Mucosa of rectum (tissue), 2 donors: ENCODE results near the gene GLB1L.

ENCODE experiments used
- H3K27ac ChIP-seq, 2 donors: one replicate each; pipeline ENCODE4 v1.7.0; 2013; ENCODE audit warnings: inconsistent platforms in 2 of 2, low read depth in 2 of 2, low read length in 2 of 2
- H3K27me3 ChIP-seq, 2 donors: one replicate each; pipeline ENCODE4 v1.7.0; 2013; ENCODE audit warnings: low read length in 2 of 2; ENCODE audit not compliant: control insufficient read depth in 2 of 2, insufficient read depth in 2 of 2
- H3K36me3 ChIP-seq, 2 donors: one replicate each; pipeline ENCODE4 v1.7.0; 2013; ENCODE audit warnings: low read length in 2 of 2; ENCODE audit not compliant: control insufficient read depth in 2 of 2, insufficient read depth in 2 of 2
- H3K4me1 ChIP-seq, 2 donors: one replicate each; pipeline ENCODE4 v1.7.0; 2013; ENCODE audit warnings: low read length in 2 of 2, mild to moderate bottlenecking in 1 of 2; ENCODE audit not compliant: control insufficient read depth in 2 of 2, insufficient read depth in 2 of 2
- H3K4me3 ChIP-seq, 2 donors: one replicate each; pipeline ENCODE4 v1.7.0; 2013; ENCODE audit warnings: low read length in 2 of 2
- H3K9ac ChIP-seq, 2 donors: one replicate each; pipeline ENCODE4 v1.7.0; 2013; ENCODE audit warnings: low read length in 2 of 2, low read depth in 1 of 2, mild to moderate bottlenecking in 1 of 2
- H3K9me3 ChIP-seq, 2 donors: one replicate each; pipeline ENCODE4 v1.7.0; 2013; ENCODE audit warnings: low read length in 2 of 2; ENCODE audit not compliant: control insufficient read depth in 2 of 2
- donor health status: healthy.
- donor health status: Normal muscosa, but diverticular disease.

GLB1L gene

DNA sequence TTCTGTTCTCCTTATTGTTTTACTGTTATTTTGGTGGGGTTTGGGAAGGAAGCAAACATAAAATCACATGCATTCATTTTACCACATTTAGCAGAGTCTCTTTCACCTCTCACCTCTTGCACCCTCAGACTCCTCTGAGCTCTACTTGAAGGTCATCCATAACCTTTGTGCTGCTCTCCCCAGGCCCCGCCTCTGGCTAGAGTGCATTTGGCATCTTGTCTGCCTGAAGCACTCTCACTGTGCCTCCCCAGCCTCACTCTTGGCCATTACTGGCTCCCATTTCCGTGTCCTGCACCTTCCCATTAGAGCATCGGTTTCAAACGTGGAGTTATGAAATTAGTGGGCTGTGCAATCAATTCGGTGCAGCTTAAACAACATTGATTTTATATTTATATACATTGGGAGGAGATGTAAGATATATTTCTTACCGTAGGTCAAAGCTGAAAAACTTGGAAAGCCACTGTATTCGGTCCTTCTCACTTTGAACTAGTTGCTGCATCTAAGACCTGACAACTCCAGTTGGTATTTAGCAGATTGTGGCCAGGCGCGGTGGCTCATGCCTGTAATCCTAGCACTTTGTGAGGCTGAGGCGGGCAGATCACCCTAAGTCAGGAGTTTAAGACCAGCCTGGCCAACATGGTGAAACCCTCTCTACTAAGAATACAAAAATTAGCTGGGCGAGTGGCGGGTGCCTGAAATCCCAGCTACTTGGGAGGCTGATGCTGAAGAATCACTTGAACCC is 45.6 kb downstream of the GLB1L start:
- no peaks in the 10 kb centered on the region for H3K4me1 ChIP-seq
- H3K36me3 ChIP-seq, result no peaks in the 10 kb centered on the region
- H3K9me3 ChIP-seq, result no peaks in the 10 kb centered on the region
- H3K4me3 ChIP-seq, result no peak overlapping the region
- H3K27ac ChIP-seq, result no peak overlapping the region
- H3K27me3 ChIP-seq, result no peaks in the 10 kb centered on the region
- H3K9ac ChIP-seq, result no peak overlapping the region

- no peak overlapping the region for H3K4me3 ChIP-seq
- no peaks in the 10 kb centered on the region for H3K36me3 ChIP-seq
Measured at GRCh38 chr2:219198974-219199373, 46.3 kb downstream of the GLB1L start.

DNA sequence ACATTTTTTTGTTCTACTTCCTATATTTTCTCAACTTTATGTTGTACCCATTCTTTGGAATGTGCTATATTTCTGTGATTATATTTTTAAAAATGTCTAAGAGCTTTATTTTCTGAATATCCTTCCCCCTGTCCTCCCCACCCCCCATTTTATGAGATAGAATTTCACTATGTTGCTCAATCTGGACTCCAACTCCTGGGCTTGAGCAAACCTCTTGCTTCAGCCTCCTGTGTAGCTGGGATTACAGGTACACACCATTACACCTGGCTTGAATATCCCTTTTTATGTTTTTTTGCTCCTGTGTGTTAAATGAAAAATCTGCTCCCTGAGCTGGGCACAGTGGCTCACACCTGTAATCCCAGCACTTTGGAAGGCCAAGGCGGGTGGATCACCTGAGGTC is 47.9 kb downstream of the GLB1L start:
- Histone ChIP-seq H3K9me3 (no peaks in the 10 kb centered on the region), H3K27me3 (no peaks in the 10 kb centered on the region), H3K27ac (no peak overlapping the region), H3K9ac (no peak overlapping the region), H3K4me3 (no peak overlapping the region), H3K4me1 (no peaks in the 10 kb centered on the region), H3K36me3 (no peaks in the 10 kb centered on the region)

More at GRCh38 chr2:219198974-219199373, 46.3 kb downstream of the GLB1L start:
- no peaks in the 10 kb centered on the region for H3K9me3 ChIP-seq
- H3K27me3 ChIP-seq, result no peaks in the 10 kb centered on the region
- no peak overlapping the region for H3K9ac ChIP-seq
- no peak overlapping the region for H3K27ac ChIP-seq
- H3K4me1 ChIP-seq, result no peaks in the 10 kb centered on the region

DNA sequence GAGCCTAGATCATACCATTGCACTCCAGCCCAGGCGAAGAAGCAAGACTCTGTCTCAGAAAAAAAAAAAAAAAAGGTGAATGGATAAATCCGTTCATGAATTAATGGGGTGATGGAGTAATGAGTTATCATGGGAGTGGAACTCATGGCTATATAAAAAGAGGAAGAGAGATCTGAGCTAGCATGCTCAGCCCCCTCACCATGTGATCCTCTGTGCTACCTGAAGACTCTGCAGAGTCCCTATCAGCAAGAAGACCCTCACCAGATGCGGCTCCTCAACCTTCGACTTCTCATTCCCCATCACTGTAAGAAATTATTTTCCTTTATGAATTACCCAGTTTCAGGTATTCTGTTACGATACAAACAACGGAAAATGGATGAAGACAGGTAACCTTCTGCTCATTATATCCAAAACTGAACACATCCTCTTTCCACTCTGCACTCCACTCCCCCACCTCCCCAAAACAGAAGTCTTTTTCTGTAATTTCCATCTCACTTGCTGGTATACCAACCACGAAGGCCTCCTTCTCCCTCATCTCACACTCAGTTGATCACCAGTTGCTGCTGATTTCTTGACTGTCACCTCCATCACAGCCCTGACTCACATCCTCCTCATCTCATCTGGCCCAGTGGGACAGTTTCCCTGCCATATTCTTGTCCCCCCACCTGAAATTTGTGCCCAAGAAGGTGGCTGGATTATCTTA is 58.3 kb downstream of the GLB1L start:
- Histone ChIP-seq H3K27me3 (no peaks in the 10 kb centered on the region), H3K9me3 (no peaks in the 10 kb centered on the region), H3K36me3 (peaks cover 25 to 26% of the 10 kb centered on the region in 2 donors), H3K9ac (no peak overlapping the region), H3K27ac (no peak overlapping the region), H3K4me3 (no peak overlapping the region), H3K4me1 (peaks cover 12 to 19% of the 10 kb centered on the region in 2 donors)
